Measurements from ENCODE around the gene C4orf51. TPM values are rescaled to one million over a fixed set of nuclear protein-coding genes. Genes with fewer than 3 reads are reported as not detected.

C4orf51 gene
- total RNA-seq, 1 experiment from 2014 or later = not detected

DNA sequence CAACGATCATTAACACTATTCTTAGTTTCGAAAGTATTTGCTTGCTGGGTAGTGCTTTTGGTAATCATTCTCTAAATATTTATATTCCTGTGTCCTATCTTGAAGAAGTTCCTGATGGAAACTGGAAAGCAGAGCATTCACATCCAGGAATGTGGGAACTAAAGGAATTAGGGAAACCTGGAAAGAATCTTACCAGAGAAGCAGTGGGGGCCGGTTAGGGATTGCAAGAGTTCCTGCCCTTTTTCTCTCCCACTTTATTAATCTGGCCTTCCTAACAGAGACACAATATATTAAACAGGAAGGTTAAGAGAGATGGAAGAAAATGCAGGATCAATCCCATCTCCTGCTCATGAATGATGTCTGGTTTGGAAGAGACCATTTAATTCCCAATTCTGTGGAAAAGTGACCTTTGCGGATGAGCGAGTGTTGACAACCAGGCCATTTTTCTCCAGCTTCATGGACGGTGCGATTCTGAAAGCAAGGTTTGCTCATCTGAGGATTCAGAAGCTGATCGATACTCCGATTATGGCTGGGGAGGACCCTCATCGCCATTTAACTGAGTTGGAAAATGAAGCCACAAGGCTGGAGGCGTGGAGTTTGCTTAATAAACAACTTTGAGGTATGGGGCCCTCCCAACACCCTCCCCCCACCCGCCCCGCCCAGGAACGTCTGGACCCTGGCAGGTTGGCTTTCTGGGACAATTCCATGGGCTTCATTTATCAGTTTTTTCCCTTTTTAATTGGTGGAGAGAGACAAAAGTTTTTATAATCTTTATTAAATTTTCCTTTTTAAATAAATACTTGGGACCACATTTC lies 52.3 kb downstream of the C4orf51 start:
- CTCF ChIA-PET = no interaction called here
- BruUV-seq (replicated peaks) = TSS peak; percentile 20
- ATAC-seq = no peak

GRCh38 chr4:145732895-145733880 lies 53.2 kb downstream of the C4orf51 start:
- ChIA-PET CTCF (no interaction called here), POLR2A (ENCODE audit: unreplicated experiment) (interaction anchor here (0.5 to 0.6 kb wide), 3 partner anchors 49 to 206 kb away, joined by 3 to 4 read pairs (median 3); partner anchors contain the start of gene ZNF827)
- intact Hi-C loops (cut with micrococcal nuclease) = loop anchor here (10.0 kb wide), 2 partner anchors 112 to 548 kb away; partner anchors contain the start of gene OTUD4
- H3F3A ChIP-seq (ENCODE audit: low read length, unreplicated experiment) = peaks cover 10% of the 10 kb centered on the region
- H3K9ac ChIP-seq (ENCODE audit: low read length) = peak overlapping the region; percentile 75
- no peaks in the 10 kb centered on the region for H3K36me3 ChIP-seq (ENCODE audit: low read depth, low read length)
- TF ChIP-seq CTCF (conservative IDR thresholded peaks at IDR 0.05; ENCODE audit: low read depth, low read length) (no peak), EZH2phosphoT487 (IDR thresholded peaks at IDR 0.05; ENCODE audit: borderline replicate concordance, low read length) (no peak)
- H3K79me2 ChIP-seq (ENCODE audit: low read length) = no peaks in the 10 kb centered on the region
- no TSS peak for BruUV-seq (replicated peaks)
- peak overlapping the region; percentile 84 for H2AFZ ChIP-seq (ENCODE audit: low read length)
- H3K9me2 ChIP-seq (replicated peaks; ENCODE audit: low read length) = no peaks in the 10 kb centered on the region
- peaks cover 51% of the 10 kb centered on the region for H3K4me1 ChIP-seq (ENCODE audit: insufficient read depth, low read length)
- H3K27me3 ChIP-seq (ENCODE audit: low read length) = no peaks in the 10 kb centered on the region
- DNase-seq = peak; percentile 95
- peak overlapping the region; percentile 81 for H3K4me2 ChIP-seq (ENCODE audit: low read length)
- no peaks in the 10 kb centered on the region for H3K9me3 ChIP-seq (ENCODE audit: low read length)
- peak; percentile 65 for ATAC-seq
- H3K27ac ChIP-seq (ENCODE audit: low read length) = peak overlapping the region; percentile 94
- H3K4me3 ChIP-seq (ENCODE audit: low read length) = peak overlapping the region; percentile 68
- H4K20me1 ChIP-seq (ENCODE audit: low read length) = no peaks in the 10 kb centered on the region

More for the DNA sequence above, 52.3 kb downstream of the C4orf51 start:
- peaks cover 10% of the 10 kb centered on the region for H3F3A ChIP-seq (ENCODE audit: low read length, unreplicated experiment)
- H3K79me2 ChIP-seq (ENCODE audit: low read length) = no peaks in the 10 kb centered on the region
- H3K9ac ChIP-seq (ENCODE audit: low read length) = peak overlapping the region; percentile 72
- H3K27ac ChIP-seq (ENCODE audit: low read length) = peak overlapping the region; percentile 61
- H3K4me1 ChIP-seq (ENCODE audit: insufficient read depth, low read length) = peaks cover 51% of the 10 kb centered on the region
- no peaks in the 10 kb centered on the region for H3K36me3 ChIP-seq (ENCODE audit: low read depth, low read length)
- TF ChIP-seq EZH2phosphoT487 (IDR thresholded peaks at IDR 0.05; ENCODE audit: borderline replicate concordance, low read length) = no peak
- TF ChIP-seq EZH2 (IDR thresholded peaks at IDR 0.05; ENCODE audit: low read length, unreplicated experiment) = no peak
- TF ChIP-seq CTCF (conservative IDR thresholded peaks at IDR 0.05; ENCODE audit: low read depth, low read length) = no peak
- intact Hi-C loops (cut with micrococcal nuclease) = loop anchor here (10.0 kb wide), 2 partner anchors 113 to 547 kb away; partner anchors contain the start of gene OTUD4
- POLR2A ChIA-PET (ENCODE audit: unreplicated experiment) = interaction anchor here (0.5 to 0.6 kb wide), 3 partner anchors 50 to 207 kb away, joined by 3 to 4 read pairs (median 3); partner anchors contain the start of gene ZNF827
- no peaks in the 10 kb centered on the region for H3K9me3 ChIP-seq (ENCODE audit: low read length)
- peak overlapping the region; percentile 75 for H2AFZ ChIP-seq (ENCODE audit: low read length)
- H3K9me2 ChIP-seq (replicated peaks; ENCODE audit: low read length) = no peaks in the 10 kb centered on the region
- H3K4me2 ChIP-seq (ENCODE audit: low read length) = peak overlapping the region; percentile 81
- peak overlapping the region; percentile 66 for H3K4me3 ChIP-seq (ENCODE audit: low read length)
- H4K20me1 ChIP-seq (ENCODE audit: low read length) = no peaks in the 10 kb centered on the region
- peak; percentile 15 for DNase-seq
- H3K27me3 ChIP-seq (ENCODE audit: low read length) = no peaks in the 10 kb centered on the region
